Heart left ventricle (tissue), 16 donors: Measurements from ENCODE around the gene LRIG1. TPM values are rescaled to one million over a fixed set of nuclear protein-coding genes. Genes with fewer than 3 reads are reported as not detected.

Source experiments
- ATAC-seq, 4 donors: fragments of 200-7000 bp; cut with Tn5 transposase; one replicate each; pipeline ENCODE4 v1.9.1; 2020 to 2022; ENCODE audit warnings: moderate library complexity in 4 of 4, mild to moderate bottlenecking in 3 of 4, moderate number of reproducible peaks in 1 of 4
- DNase-seq, 5 donors: peaks; one replicate each; pipeline ENCODE4 v3.0.0-alpha.2; 2020
- H3K27ac ChIP-seq, 12 donors: fragments of 200-600 bp; sonication (generic) in 4 of 12; one replicate each; pipeline versions ENCODE4 v1.5.0 to v1.8.0; 2016 to 2022; ENCODE audit warnings: mild to moderate bottlenecking in 2 of 12
- H3K27me3 ChIP-seq, 9 donors: fragments of 200-600 bp; sonication (generic) in 2 of 9; one replicate each; pipeline versions ENCODE4 v1.5.1 to v1.8.0; 2016 to 2022; ENCODE audit warnings: mild to moderate bottlenecking in 3 of 9
- H3K36me3 ChIP-seq, 9 donors: fragments of 200-600 bp; sonication (generic) in 2 of 9; one replicate each; pipeline versions ENCODE4 v1.5.0 to v1.8.0; 2018 to 2022; ENCODE audit warnings: mild to moderate bottlenecking in 2 of 9
- H3K4me1 ChIP-seq, 12 donors: fragments of 200-600 bp; sonication (generic) in 4 of 12; one replicate each; pipeline versions ENCODE4 v1.5.0 to v1.8.0; 2016 to 2022; ENCODE audit warnings: mild to moderate bottlenecking in 3 of 12
- H3K4me3 ChIP-seq, 12 donors: fragments of 200-600 bp; sonication (generic) in 4 of 12; one replicate each; pipeline versions ENCODE4 v1.5.0 to v1.8.0; 2017 to 2022; ENCODE audit warnings: mild to moderate bottlenecking in 9 of 12, moderate library complexity in 4 of 12
- H3K9me3 ChIP-seq, 12 donors: fragments of 200-600 bp; sonication (generic) in 4 of 12; one replicate each; pipeline versions ENCODE4 v1.5.0 to v1.8.0; 2016 to 2022; ENCODE audit warnings: mild to moderate bottlenecking in 1 of 12
- CTCF ChIP-seq, 12 donors: fragments of 200-600 bp; sonication (generic) in 4 of 12; IDR thresholded peaks; one replicate each; pipeline versions ENCODE4 v1.5.0 to v1.8.0; 2018 to 2022; ENCODE audit warnings: antibody characterized with exemption in 12 of 12, mild to moderate bottlenecking in 5 of 12
- POLR2A ChIP-seq, 2 donors: fragments of 450-650 bp; IDR thresholded peaks; one replicate each; pipeline ENCODE4 v1.6.1; 2017; ENCODE audit warnings: antibody characterized with exemption in 2 of 2, mild to moderate bottlenecking in 2 of 2, moderate library complexity in 2 of 2
- WGBS, 4 donors: extraction: QIAGEN DNeasy Blood & Tissue Kit in 2 of 4; methylation state at CpG; one replicate each; pipeline versions ENCODE4 v1.1.5 to v1.1.7; 2013 to 2018; 5-methylcytosine and 5-hydroxymethylcytosine counted together
- intact Hi-C, 10 donors: fragments of 100-400 bp; cut with DNase I; formaldehyde crosslinking; loops; one replicate each; pipeline versions ENCODE4 v1.11.1 to v1.14.2; 2022
- polyA plus RNA-seq, 2 donors: library from polyadenylated mRNA; stranded (reverse); fragments of 200-250 nt; gene quantifications; one replicate each; pipeline ENCODE4 v1.2.3, GENCODE V29; 2013
- total RNA-seq, 9 donors: library from RNA; depleted of rRNA in 2 of 9; stranded (reverse); fragments of >200 nt in 2 of 9; fragmentation: NEBNext Ultra II Directional in 3 of 9; extraction: Animal tissue kit (Norgen Biotek cat#: 25700) in 3 of 9; gene quantifications; one replicate each; pipeline versions ENCODE4 v1.1.0 to v1.2.4, GENCODE V29; 2016 to 2023
- donor health status: ischemic (EF 13 %, LVEDD 7.1; RV severe dilation, severe dysfunction).
- donor health status: healthy with polysubstance abuse.
- donor health status: DM: no; HTN: yes; CAD: no.
- donor health status: DM: no; HTN: no; CAD: no.
- donor health status: ischemic (EF 25% LVEDD 6.9; RV normal size, moderate dysfunction).
- donor health status: ischemic (EF 25% LVEDD 5.7; RV mildly dilated, moderate dysfunction).
- donor health status: healthy.
- donor health status: DM: yes; HTN: yes; CAD: no.
- donor health status: ischemic (EF 35%, LVEDD 5.7; RV mildly dilated, moderate dysfunction).
- donor health status: nonischemic (EF 11% LVEDD 7.7; RV severe dilation, severe dysfunction).
- donor health status: DM: yes; HTN: yes; CAD: no.
- donor health status: PGD.
- donor health status: ischemic (EF 29% LVEDD 5.4; RV normal size, mild dysfunction).
- donor health status: nonischemic (EF 23%, LVEDD 6.1; RV moderate dilation, normal function).

The LRIG1 gene
- total and polyA plus RNA-seq, 11 donors: 42.3 to 161 (median 88.8) TPM

GRCh38 chr3:66469220-66469640 is 31.6 kb downstream of the LRIG1 start:
- intact Hi-C loops: no loop called here

GRCh38 chr3:66467996-66468735 is 32.7 kb downstream of the LRIG1 start:
- Histone ChIP-seq H3K4me3 (no peak overlapping the region), H3K27ac (peak overlapping the region in 1 of 12 donors; percentile 39), H3K4me1 (peaks cover 1 to 74% (median 51%) of the 10 kb centered on the region in 12 donors), H3K27me3 (no peaks in the 10 kb centered on the region), H3K9me3 (no peaks in the 10 kb centered on the region), H3K36me3 (no peaks in the 10 kb centered on the region)
- peak in 1 of 4 donors; percentile 9 for ATAC-seq
- TF ChIP-seq POLR2A (IDR thresholded peaks at IDR 0.05) (no peak), CTCF (IDR thresholded peaks at IDR 0.05) (no peak)
- intact Hi-C loops: no loop called here
- 78 to 83% (median 81%) methylated on average over 10 of the region's 10 CpGs for WGBS, 4 donors
- no peak for DNase-seq

More at GRCh38 chr3:66469220-66469640, 31.6 kb downstream of the LRIG1 start:
- Histone ChIP-seq H3K4me3 (no peak overlapping the region), H3K27me3 (no peaks in the 10 kb centered on the region), H3K27ac (no peak overlapping the region), H3K36me3 (no peaks in the 10 kb centered on the region), H3K9me3 (no peaks in the 10 kb centered on the region), H3K4me1 (peaks cover 0 to 75% (median 50%) of the 10 kb centered on the region in 12 donors)
- no peak for ATAC-seq
- 89 to 94% (median 93%) methylated on average over 4 of the region's 4 CpGs for WGBS, 4 donors
- no peak for TF ChIP-seq POLR2A (IDR thresholded peaks at IDR 0.05)
- no peak for TF ChIP-seq CTCF (IDR thresholded peaks at IDR 0.05)
- DNase-seq: no peak

- intact Hi-C loops: no loop called here
- Histone ChIP-seq H3K27ac (peak overlapping the region in 1 of 12 donors; percentile 39), H3K4me1 (peaks cover 0 to 71% (median 42%) of the 10 kb centered on the region in 12 donors), H3K36me3 (peaks cover 0 to 6% (median 3%) of the 10 kb centered on the region in 9 donors), H3K27me3 (no peaks in the 10 kb centered on the region), H3K4me3 (no peak overlapping the region), H3K9me3 (no peaks in the 10 kb centered on the region)
- no peak for DNase-seq
- TF ChIP-seq POLR2A (IDR thresholded peaks at IDR 0.05): no peak
- TF ChIP-seq CTCF (IDR thresholded peaks at IDR 0.05): no peak
- 68 to 79% (median 75%) methylated on average over 11 of the region's 11 CpGs for WGBS, 4 donors
- ATAC-seq: no peak
Measured at GRCh38 chr3:66466606-66467270, 34.1 kb downstream of the LRIG1 start.

- no peak for DNase-seq
- H3K4me1 ChIP-seq: peaks cover 0 to 66% (median 35%) of the 10 kb centered on the region in 12 donors
- H3K4me3 ChIP-seq: no peak overlapping the region
- no peak for TF ChIP-seq CTCF (IDR thresholded peaks at IDR 0.05)
- TF ChIP-seq POLR2A (IDR thresholded peaks at IDR 0.05): no peak
- 91 to 95% (median 94%) methylated on average over 4 of the region's 4 CpGs for WGBS, 4 donors
- no peak for ATAC-seq
- H3K27me3 ChIP-seq: no peaks in the 10 kb centered on the region
- H3K9me3 ChIP-seq: no peaks in the 10 kb centered on the region
- intact Hi-C loops: no loop called here
- peak overlapping the region in 1 of 12 donors; percentile 56 for H3K27ac ChIP-seq
- peaks cover 0 to 17% (median 5%) of the 10 kb centered on the region in 9 donors for H3K36me3 ChIP-seq
Measured at GRCh38 chr3:66465587-66465986, 35.2 kb downstream of the LRIG1 start.
